Activated gamma-delta T cell (primary cell): ENCODE results near the gene QRICH2.
"Not testable (repeated sequence)": the region's sequence is repeated elsewhere in the genome, so short reads cannot be mapped to it uniquely, and the experiment has no call there.

Experiments used
- DNase-seq: peaks from one replicate; lab custom pipeline; 2025; lab: John Stamatoyannopoulos, UW

Gene QRICH2

DNA sequence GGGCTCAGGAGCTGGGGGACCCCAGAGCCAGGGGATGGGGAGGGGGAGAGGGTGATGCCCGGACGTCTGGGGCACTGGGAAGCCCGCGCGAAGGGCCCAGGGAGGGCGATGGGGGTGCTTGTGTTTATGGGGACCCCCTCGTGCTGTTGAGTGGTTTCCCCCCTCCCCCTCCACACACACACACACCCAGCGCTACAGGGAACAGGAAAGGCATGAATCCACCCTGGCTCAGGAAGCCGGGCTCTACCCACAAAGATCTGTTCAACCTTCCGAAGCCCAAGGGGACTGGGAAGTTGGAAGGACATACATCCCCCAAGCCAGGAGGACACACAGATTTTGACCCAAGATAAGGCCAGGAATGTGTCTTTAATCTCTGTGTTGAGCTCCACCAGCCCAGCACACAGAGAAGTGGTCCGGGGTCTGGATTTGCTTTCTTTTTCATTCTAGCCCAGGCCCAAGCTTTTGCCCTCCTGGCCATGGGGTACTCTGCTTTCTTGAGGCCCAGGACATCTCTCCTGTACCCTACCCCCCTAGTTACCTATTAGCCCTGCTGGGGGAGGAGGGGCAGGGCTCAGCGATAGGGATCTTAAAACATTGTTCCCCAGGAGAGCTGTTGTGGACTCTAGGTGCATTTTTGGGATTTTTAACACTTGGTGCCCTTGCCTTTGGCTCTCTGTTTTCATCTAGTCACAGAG lies 41.7 kb downstream of the QRICH2 start:
- DNase-seq: no peak

DNA sequence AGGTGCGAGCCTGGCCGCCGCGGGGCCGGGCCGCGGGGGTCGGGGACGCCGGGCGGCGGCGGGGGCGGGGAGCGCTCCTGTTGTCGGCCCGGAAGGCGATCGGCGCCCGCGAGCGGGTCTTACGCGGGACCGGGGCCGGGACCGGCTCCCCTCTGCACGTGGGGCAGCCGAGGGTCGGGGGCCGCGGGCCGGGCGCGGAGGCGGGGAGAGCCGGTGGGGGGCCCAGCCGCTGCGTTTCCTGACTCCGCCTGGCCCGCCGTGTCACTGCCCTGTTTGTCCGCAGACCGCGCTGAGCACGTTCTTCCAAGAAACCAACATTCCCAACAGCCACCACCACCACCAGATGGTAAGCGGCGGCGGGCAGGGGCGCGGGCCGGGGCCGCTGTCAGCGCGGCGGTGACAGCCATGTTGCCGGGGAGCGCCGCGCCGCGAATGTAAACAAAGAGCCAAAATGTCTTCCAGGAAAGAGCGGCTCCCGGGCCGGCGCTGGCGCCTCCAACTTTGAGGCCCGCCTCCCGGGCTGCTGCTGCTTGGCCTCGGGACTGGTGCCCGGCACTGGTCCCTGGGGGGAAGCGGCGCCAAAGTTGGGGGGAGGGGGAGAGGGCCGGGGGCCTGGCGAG lies 42.3 kb downstream of the QRICH2 start:
- DNase-seq: peak; percentile 52

DNA sequence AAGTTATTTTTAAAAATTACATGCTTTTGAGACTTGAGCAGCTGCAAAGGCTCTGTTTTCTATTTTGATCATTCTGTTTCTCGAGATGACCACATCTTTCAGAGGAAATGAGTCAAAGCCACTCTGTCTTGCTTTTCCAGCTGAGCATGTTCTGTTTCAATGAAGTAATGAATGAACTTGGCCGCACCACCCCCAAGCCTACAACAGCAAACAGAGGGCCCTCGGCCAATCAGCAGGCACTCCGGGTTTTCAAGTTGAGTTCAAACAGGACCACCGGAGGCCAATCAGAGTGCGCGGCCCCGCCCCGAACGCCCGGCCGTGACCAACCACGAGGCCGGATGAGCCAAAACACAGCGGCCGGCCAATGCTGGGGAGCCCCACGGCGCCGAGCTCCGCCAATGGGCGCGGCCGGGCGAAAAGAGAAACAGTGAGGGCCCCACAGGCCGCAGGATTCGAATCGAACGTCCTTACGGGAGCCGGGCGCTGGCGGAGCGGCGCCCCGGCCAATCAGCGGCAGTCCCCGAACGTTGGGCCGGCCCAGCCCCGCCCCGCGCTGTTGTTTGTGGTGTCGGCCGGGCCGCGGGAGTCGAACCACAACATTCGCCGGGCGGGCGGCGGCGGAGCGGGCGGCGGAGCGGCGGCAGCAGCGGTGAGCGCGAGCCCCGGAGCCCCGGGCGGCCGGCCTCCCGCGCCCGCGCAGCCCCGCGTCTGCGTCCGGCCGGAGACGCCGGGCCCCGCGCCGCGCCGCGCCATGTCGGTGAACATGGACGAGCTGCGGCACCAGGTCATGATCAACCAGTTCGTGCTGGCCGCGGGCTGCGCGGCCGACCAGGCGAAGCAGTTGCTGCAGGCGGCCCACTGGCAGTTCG lies 43.1 kb downstream of the QRICH2 start, which contains the start of gene UBALD2:
Gene UBALD2, plus strand, starts transcription at position 594 of the 869 bp plus-strand sequence. Its CDS starts 158 bp downstream, at position 752.
- DNase-seq: peak; percentile 96

DNA sequence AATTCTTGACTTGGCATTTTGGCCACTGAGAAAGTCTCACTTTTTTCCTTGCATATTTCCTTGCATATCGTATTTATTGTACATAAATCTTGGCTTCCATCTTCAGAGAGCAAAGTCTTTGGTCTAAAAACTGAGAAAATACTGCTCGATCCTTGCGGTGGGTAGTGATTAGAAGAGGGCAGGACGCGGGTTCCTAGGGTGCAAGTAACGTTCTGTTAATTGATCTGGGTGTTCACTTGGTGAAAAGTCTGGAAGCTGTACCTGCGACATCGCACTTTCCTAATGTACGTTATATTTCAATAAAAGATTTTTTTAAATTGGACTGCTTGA lies 43.7 kb downstream of the QRICH2 start:
- no peak for DNase-seq

DNA sequence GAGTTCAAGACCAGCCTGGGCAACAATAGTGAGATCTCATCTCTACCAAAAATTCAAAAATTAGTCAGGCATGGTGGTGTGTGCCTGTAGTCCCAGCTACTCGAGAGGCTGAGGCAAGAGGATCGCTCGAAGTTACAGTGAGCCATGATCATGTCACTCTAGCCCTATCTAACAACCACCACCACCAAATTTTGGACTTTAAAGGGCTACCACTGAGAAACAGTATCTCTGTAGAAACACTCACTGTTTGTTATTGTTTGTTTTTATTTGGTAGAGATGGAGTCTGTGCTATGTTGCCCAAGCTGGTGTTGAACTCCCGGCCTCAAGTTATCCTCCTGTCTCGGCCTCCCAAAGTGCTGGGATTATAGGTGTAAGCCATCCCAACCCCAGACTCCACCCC lies 44.2 kb downstream of the QRICH2 start:
- no peak for DNase-seq

DNA sequence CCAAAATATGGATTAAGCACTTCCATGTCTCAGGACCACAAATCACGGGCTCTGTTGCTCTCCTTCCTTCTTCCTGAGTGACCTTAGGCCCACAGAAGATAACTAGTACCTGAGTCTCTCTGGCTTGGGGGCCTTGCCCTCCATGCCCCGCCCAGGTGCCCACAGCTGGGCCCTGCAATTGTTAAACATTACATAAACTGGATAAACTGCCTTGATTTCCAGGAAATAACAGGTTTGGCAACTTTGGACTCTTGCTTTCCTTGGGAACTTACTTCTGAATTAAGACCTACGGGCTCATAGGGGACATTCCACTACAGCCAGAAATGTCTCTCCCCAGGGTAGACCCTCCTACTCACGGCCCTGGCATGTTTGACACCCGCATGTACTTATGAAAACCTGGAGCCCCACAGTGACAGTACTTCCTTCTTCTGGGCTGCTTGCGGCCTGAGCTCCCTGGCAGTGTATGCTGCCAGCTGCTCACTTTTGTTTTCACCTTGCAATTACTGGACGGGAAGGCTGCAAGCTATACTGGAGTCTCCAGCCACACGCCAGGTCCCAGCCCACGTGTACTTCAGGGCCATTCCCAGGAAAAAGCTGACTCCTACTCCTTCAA lies 45.2 kb downstream of the QRICH2 start:
- DNase-seq: no peak

DNA sequence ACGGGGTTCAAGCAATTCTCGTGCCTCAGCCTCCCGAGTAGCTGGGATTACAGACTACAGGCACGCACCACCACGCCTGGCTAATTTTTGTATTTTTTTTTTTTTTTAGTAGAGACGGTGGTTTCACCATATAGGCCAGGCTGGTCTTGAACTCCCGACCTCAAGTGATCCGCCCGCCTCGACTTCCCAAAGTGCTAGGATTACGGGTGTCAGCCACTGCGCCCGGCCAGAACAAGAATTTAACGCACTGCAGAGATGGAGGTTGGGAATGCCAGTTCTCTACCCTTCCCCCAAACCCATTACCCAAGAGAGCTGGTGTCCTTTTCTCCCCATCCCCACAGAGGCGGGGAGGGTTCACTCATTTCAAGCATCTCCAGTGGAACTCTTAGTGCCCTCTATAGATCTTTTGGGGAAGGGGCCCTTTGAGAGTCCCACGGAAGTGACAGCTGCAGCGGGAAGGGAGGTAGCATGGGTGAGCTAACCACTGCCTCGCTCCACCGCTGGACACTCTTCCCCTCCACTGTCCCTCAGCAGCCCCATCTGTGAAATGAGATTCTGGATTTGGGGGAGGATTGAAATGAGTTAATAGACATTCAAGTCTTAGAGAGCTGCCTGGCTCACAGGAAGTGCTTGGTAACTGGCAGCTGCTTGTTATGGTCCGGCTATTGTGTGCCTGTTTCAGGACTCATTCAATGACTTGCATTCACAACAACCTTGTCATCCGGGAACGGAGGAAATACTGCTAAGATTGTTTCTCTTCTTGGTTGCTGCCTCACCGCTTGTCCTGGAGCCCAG lies 46.5 kb downstream of the QRICH2 start:
- no peak for DNase-seq

DNA sequence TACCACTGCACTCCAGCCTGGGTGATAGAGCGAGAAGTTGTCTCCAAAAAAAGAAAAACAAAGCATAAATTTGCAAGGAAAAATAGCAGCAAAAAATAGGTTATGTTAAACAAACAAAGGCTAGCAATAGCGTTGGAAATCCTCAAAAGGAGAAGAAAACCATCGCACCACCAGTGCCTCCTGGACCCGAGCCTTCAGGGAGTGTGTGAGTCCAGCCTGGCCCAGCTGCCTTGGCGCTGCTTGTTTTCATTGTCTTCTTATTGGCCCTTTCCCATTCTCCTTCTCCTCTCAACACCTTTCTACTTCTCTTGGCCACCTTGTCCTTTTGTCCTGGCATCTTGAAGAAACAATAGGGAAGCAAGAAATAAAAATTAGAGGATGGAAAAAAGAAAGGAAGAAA lies 47.4 kb downstream of the QRICH2 start:
- DNase-seq: no peak

DNA sequence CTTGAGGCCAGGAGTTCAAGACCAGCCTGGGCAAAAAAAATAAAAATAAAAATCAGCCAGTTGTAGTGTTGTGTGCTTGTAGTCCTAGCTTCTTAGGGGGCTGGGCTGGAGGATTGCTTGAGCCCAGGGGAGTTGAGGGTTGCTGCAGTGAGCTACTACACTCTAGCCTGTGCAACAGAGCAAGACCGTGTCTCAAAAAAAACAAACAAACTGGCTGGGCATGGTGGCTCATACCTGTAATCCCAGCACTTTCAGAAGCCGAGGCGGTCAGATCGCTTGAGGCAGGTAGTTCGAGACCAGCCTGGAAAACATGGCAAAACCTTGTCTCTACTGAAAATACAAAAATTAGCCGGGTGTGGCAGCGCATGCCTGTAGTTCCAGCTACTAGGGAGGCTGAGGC lies 47.9 kb downstream of the QRICH2 start:
- no peak for DNase-seq

DNA sequence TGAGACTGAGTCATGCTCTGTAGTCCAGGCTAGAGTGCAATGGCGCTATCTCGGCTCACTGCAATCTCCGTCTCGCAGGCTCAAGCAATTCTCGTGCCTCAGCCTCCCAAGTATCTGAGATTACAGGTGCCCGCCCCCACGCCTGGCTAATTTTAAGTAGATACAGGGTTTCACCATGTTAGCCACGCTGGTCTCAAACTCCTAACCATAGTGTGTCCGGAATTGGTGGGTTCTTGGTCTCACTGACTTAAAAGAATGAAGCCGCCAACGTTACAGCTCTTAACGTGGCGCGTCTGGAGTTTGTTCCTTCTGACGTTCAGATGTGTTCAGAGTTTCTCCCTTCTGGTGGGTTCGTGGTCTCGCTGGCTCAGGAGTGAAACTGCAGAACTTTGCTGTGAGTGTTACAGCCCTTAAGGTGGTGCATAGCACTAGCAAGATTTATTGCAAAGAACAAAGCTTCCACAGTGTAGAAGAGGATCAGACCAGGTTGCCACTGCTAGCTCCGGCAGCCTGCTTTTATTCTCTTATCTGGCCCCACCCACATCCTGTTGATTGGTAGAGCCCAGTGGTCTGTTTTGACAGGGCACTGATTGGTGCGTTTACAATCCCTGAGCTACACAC lies 51.5 kb downstream of the QRICH2 start:
- not testable (repeated sequence) for DNase-seq

DNA sequence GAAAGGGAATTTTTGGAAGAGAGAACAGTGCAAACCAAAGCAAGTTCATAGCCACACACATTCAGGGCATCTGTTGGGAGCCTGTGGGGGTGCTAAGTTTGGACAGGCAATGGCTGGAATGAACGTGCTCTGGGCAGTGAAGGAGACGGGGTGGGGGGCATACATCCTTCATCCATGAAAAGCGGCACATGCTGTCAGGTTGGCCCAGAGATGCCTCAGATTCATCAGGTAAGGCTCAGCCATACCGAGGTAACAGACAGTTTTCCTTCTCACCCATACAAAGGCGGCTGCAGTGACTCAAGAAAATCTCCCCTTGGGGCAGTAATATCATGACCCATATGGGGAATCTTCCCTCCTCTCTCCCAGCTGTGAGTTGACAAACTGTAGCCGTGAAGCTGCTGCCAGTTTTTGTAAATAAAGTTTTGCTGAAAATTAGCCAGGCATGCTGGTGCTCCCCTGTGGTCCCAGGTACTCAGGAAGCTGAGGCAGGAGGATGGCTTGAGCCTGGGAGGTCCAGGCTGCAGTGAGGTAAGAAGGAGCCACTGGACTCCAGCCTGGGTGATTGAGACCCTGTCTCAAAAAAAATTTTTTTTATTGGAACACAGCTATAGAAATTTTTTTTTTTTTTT lies 52.2 kb downstream of the QRICH2 start:
- DNase-seq: no peak

DNA sequence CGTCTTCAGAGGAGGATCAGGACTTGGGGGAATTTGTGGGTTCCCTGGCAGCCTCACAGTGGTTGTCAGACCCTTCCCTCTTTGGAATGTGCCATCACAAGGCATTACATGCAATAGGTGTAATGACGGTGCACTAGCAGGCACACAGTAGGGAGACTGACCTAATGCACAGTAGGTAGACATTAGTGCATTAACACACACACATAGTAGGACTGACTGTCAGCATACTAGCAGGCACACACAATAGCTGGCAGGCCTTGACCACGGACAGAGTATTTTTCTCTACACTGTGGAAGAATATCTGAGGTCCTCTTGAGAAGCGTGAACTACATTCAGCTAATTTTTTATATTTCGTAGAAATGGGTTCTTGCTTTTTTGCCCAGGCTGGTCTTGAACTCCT lies 53.8 kb downstream of the QRICH2 start:
- DNase-seq: no peak

DNA sequence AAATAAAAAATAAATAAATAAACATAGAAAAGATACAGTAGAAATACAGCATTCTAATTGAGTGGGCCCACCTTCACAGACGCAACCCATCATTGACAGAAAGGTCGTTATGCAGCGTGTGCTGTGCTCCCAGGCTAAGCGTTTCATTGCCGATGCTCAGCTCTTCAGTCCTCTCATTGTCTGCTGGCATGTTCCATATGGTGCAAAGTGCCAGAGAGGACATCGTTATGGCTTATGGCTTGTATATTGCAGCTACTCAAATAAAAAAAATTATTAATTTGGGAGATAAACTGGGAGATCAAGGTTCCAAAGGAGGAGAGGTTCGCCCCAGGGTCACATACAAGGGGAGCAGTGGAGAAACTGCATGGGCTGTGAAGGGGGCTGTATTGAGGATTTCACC lies 54.2 kb downstream of the QRICH2 start:
- DNase-seq: no peak

DNA sequence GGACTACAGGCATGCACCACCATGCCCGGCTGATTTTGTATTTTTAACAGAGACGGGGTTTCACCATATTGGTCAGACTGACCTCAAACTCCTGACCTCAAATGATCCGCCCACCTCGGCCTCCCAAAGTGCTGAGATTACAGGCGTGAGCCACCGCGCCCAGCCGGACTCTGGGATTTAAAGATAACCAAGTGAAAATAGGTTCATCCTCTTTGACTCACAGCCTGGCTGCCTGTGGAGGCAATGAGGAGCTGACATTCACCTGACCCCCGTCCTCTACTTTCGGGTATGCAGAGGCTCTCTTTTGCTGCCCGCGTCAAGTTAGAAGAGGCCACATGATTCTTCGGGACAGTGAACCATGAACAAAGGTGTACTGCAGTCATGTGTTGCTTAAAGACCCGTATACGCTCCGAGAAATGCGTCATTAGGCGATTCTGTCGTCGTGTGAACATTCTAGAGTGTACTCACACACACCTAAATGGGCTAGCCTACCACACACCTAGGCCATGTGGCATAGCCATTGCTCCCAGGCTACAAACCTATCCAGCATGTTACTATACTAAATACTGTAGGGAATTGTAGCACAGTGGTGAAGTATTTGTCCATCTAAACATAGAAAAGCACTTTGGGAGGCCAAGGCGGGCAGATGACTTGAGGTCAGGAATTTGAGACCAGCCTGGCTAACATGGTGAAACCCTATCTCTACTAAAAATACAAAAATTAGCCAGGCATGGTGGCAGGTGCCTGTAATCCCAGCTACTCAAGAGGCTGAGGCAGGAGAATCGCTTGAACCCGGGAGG lies 54.9 kb downstream of the QRICH2 start:
- not testable (repeated sequence) for DNase-seq

DNA sequence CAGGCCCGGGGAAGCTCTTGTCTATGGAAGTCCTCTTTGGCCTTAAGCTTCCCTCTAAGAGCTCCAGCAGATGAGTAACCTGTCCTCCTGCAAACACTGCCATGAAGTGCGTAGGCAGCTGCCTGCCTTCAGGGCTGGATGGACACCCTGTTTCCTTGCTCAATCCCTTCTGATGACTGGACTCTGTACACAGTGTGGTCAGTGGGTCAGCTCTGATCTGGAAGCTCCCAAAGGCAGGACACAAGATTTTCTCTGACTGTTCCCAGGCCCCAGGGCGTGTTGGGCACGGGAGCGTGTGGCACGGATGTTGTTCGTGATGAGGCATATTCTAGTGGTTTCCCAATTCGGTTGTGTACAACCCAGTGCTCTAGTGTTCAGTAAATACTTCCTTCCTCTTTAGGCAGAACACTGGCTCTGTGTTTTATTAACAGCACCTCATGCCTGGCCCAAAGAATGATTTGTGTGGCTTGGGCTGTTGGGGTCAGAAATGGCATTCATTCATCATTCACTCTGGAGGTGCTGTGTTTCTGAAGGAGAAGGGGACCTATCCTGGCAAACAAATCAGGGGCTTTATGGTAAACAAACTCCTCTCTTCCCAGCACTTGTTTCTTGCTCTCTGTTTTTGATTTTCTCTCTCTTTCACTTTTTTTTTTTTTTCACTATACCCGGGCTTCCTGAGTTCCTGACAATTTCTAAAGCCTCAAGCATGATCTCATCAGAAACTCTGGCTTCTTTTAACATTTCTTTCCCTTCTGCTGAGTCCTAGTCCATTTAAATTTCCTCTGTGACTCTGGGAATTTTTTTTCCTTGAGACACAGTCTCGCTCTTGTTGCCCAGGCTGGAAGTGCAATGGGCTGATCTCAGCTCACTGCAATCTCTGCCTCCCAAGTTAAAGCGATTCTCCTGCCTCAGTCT lies 55.8 kb downstream of the QRICH2 start:
- DNase-seq: no peak

DNA sequence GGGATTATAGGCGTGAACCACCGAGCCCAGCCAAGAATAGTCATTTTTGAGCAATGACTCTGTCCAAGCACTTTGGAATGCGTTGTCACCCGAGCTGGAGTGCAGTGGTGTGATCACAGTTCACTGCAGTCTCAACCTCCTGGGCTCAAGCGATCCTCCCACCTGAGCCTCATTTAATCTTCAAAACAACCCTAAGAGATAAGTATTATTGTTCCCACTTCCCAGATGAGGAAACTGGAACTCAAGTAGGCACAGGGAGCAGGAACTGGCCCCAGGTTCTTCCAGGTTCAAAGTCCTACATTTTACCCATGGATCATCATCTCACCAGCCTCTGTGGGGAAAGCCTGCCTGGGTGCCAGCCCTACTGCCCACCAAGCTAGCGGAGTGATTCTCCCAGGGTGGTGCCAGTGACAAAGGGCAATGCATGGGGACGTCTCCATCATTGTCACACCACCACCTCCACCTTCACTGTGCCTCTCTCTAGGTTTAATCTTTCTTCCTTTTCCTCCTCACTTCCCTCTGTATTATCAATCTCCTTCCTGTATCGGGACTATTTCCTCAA lies 56.5 kb downstream of the QRICH2 start:
- no peak for DNase-seq

DNA sequence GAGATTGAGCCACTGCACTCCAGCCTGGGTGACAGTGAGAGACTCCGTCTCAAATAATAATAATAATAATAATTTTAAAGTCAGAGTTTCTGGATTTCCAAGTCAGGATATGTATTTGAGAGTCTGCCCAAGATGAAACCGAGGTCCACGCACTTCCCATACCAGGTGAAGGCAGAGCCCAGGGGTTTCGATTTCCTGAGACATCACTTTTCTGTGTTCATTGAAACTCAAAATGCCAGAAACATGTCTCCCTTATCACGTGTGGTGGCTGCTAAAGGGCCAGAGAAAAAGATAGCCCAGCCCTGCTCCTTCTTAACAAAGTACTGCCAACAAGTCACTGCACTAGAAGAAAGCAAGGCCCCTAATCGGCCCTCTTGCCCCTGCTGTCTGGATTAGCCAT lies 57.9 kb downstream of the QRICH2 start:
- no peak for DNase-seq

DNA sequence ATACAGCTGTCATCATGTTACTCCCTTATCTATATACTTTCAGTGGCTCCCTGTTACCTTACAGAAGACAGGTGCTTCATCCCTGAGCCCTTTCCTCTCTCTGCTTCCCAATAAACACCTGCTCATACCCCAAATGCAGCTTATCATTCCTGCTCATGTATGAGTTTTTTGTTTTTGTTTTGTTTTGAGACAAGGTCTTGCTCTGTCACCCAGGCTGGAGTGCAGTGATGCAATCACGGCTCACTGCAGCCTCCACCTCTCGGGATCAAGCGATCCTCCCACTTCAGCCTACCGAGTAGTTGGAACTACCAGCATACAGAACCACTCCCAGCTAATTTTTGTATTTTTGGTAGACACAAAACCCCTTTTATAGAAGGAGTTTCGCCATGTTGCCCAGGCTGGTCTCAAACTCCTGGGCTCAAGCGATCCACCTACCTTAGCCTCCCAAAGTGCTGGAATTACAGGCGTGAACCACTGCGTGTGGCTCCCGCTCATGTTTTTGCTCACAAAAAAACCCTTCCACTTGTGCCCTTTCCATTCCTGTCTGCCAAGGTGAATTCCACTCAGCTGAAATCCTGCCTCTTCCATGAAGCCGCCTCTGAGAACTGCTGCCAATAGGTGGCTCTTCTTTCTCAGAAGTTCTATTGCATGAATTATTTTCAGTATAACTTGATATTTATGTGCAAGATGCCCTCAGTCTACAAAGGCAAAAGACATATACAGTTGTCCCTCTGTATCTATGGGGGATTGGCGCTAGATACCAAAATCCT lies 59.9 kb downstream of the QRICH2 start:
- no peak for DNase-seq
